ENCODE measurements around the gene SCNM1.

- TF ChIP-seq CTCF (IDR thresholded peaks at IDR 0.05; ENCODE audit: insufficient read depth, low read length) (no peak), GABPA (IDR thresholded peaks at IDR 0.05; ENCODE audit: low read depth) (no peak), POLR2AphosphoS5 (IDR thresholded peaks at IDR 0.05; ENCODE audit: low read depth) (no peak), REST (IDR thresholded peaks at IDR 0.05; ENCODE audit: insufficient replicate concordance, low read depth) (no peak)
These were observed 47.6 kb downstream of the SCNM1 start for GRCh38 chr1:151213560-151213959.

All from HL-60 (cell line).